Kidney (tissue), 14 donors: ENCODE measurements around the gene WDR4. TPM values are rescaled to one million over a fixed set of nuclear protein-coding genes. Genes with fewer than 3 reads are reported as not detected.

Source experiments
- DNase-seq, 5 donors: peaks; one replicate each; pipeline ENCODE4 v3.0.0-alpha.2; 2013 to 2020
- FAIRE-seq: peaks from 2 replicates; lab custom pipeline; 2012; peaks lifted over from hg19 to GRCh38; lab: Jason Lieb, UNC
- H3K27ac ChIP-seq, 2 donors: one replicate each; pipeline ENCODE4 v1.7.0; 2013; ENCODE audit warnings: low read depth in 2 of 2, low read length in 2 of 2, inconsistent platforms in 1 of 2
- H3K27me3 ChIP-seq: one replicate; pipeline ENCODE4 v1.7.1; 2013; ENCODE audit warnings: low read length, inconsistent platforms; ENCODE audit not compliant: control insufficient read depth, insufficient read depth
- H3K36me3 ChIP-seq, 3 donors: one replicate each; pipeline versions ENCODE4 v1.7.0 to v1.7.1; 2013; ENCODE audit warnings: low read length in 3 of 3, control low read depth in 1 of 3, inconsistent platforms in 1 of 3; ENCODE audit not compliant: insufficient read depth in 3 of 3, control insufficient read depth in 2 of 3
- H3K4me1 ChIP-seq, 3 donors: one replicate each; pipeline versions ENCODE4 v1.7.0 to v1.7.1; 2013; ENCODE audit warnings: low read length in 3 of 3, inconsistent platforms in 1 of 3, low read depth in 1 of 3; ENCODE audit not compliant: control insufficient read depth in 2 of 3, insufficient read depth in 2 of 3
- H3K4me3 ChIP-seq, 3 donors: one replicate each; pipeline versions ENCODE4 v1.7.0 to v1.8.1; 2013; ENCODE audit warnings: low read length in 3 of 3, control low read depth in 1 of 3, inconsistent platforms in 1 of 3
- H3K9ac ChIP-seq, 3 donors: one replicate each; pipeline versions ENCODE4 v1.7.0 to v1.7.1; 2013; ENCODE audit warnings: low read length in 3 of 3, control low read depth in 1 of 3, inconsistent platforms in 1 of 3
- H3K9me3 ChIP-seq, 3 donors: one replicate each; pipeline versions ENCODE4 v1.7.0 to v1.7.1; 2013; ENCODE audit warnings: low read length in 3 of 3, control low read depth in 1 of 3, inconsistent platforms in 1 of 3; ENCODE audit not compliant: control insufficient read depth in 2 of 3, insufficient read depth in 1 of 3
- intact Hi-C: fragments of 100-400 bp; cut with DNase I; formaldehyde crosslinking; loops from one replicate; pipeline ENCODE4 v1.11.1; 2022
- polyA plus RNA-seq: library from polyadenylated mRNA; stranded (reverse); fragments of 350-450 nt; fragmentation: Illumina TruSeq; extraction: RNeasy Lipid Tissue Mini Kit (QIAGEN cat#74804); gene quantifications from one replicate; pipeline ENCODE4 v1.2.3, GENCODE V29; 2014; ENCODE audit warnings: low read depth, low replicate concordance; ENCODE audit not compliant: insufficient read depth
- total RNA-seq: library from RNA; stranded (reverse); fragmentation: NEBNext Ultra II Directional; extraction: Animal tissue kit (Norgen Biotek cat#: 25700); gene quantifications from one replicate; pipeline ENCODE4 v1.2.1, GENCODE V29; 2021
- TF ChIP-seq, protein P1 (sequence below): IDR thresholded peaks from 3 replicates; pipeline ENCODE4 v1.5.1; 2012; ENCODE audit warnings: mild to moderate bottlenecking, moderate library complexity, borderline replicate concordance; ENCODE audit not compliant: insufficient read depth; ENCODE audit errors: extremely low read depth
- donor health status: control.
- donor health status: control.
- donor health status: control.
- donor health status: control.
- donor health status: control.
- donor health status: DM: yes; HTN: yes; CAD: no.
- donor health status: Normal renal cell carcinoma (clear cell type).

Gene WDR4
- total and polyA plus RNA-seq, 2 donors from 2014 or later, result 4.8 to 20.4 TPM

GRCh38 chr21:42835611-42836401, 43.5 kb downstream of the WDR4 start:
- H3K4me1 ChIP-seq, result no peaks in the 10 kb centered on the region
- no peak for FAIRE-seq
- TF ChIP-seq, protein P1, sequence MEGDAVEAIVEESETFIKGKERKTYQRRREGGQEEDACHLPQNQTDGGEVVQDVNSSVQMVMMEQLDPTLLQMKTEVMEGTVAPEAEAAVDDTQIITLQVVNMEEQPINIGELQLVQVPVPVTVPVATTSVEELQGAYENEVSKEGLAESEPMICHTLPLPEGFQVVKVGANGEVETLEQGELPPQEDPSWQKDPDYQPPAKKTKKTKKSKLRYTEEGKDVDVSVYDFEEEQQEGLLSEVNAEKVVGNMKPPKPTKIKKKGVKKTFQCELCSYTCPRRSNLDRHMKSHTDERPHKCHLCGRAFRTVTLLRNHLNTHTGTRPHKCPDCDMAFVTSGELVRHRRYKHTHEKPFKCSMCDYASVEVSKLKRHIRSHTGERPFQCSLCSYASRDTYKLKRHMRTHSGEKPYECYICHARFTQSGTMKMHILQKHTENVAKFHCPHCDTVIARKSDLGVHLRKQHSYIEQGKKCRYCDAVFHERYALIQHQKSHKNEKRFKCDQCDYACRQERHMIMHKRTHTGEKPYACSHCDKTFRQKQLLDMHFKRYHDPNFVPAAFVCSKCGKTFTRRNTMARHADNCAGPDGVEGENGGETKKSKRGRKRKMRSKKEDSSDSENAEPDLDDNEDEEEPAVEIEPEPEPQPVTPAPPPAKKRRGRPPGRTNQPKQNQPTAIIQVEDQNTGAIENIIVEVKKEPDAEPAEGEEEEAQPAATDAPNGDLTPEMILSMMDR, result no peak
- H3K36me3 ChIP-seq, result peaks cover 8 to 9% (median 8%) of the 10 kb centered on the region in 3 donors
- intact Hi-C loops, result no loop called here
- H3K27ac ChIP-seq, result no peak overlapping the region
- H3K9me3 ChIP-seq, result peaks cover 0 to 3% (median 0%) of the 10 kb centered on the region in 3 donors
- H3K9ac ChIP-seq, result no peak overlapping the region
- DNase-seq, result peak in 3 of 5 donors; percentile 4 to 37 (median 9)
- no peak overlapping the region for H3K4me3 ChIP-seq
- no peaks in the 10 kb centered on the region for H3K27me3 ChIP-seq

GRCh38 chr21:42835211-42835610, 44.1 kb downstream of the WDR4 start:
- TF ChIP-seq, protein P1, result no peak
- Histone ChIP-seq H3K9me3 (no peaks in the 10 kb centered on the region), H3K4me3 (no peak overlapping the region), H3K27me3 (no peaks in the 10 kb centered on the region), H3K27ac (no peak overlapping the region), H3K36me3 (peaks cover 2 to 3% (median 2%) of the 10 kb centered on the region in 3 donors), H3K4me1 (no peaks in the 10 kb centered on the region), H3K9ac (no peak overlapping the region)
- FAIRE-seq (no peak), DNase-seq (no peak)
- intact Hi-C loops, result no loop called here

GRCh38 chr21:42834726-42835191, 44.6 kb downstream of the WDR4 start:
- no peak for FAIRE-seq

More at GRCh38 chr21:42834726-42835191, 44.6 kb downstream of the WDR4 start:
- H3K36me3 ChIP-seq, result no peaks in the 10 kb centered on the region
- H3K27ac ChIP-seq, result no peak overlapping the region
- no peaks in the 10 kb centered on the region for H3K27me3 ChIP-seq
- H3K9me3 ChIP-seq, result no peaks in the 10 kb centered on the region
- peak in 2 of 5 donors; percentile 24 to 59 for DNase-seq
- intact Hi-C loops, result no loop called here
- H3K4me1 ChIP-seq, result no peaks in the 10 kb centered on the region
- no peak overlapping the region for H3K9ac ChIP-seq
- no peak overlapping the region for H3K4me3 ChIP-seq
- TF ChIP-seq, protein P1, result no peak
